HG02571 (cell line): ENCODE results near the gene PALM.

Experiments
- ATAC-seq: cut with Tn5 transposase; IDR thresholded peaks from one replicate; pipeline ENCODE4 v1.9.1; 2021; ENCODE audit warnings: mild to moderate bottlenecking, moderate library complexity; ENCODE audit not compliant: unreplicated experiment

PALM gene

GRCh38 chr19:750640-751423 is 42.1 kb downstream of the PALM start, which contains the start of gene MISP:
Gene MISP, plus strand, starts transcription at chr19:751112. Its CDS starts 5,835 bp downstream, at chr19:756947.
- no peak for ATAC-seq

- ATAC-seq, result no peak
Observed at GRCh38 chr19:751501-752341, 43.0 kb downstream of the PALM start.

GRCh38 chr19:752652-753517 is 44.1 kb downstream of the PALM start:
- ATAC-seq, result no peak

DNA sequence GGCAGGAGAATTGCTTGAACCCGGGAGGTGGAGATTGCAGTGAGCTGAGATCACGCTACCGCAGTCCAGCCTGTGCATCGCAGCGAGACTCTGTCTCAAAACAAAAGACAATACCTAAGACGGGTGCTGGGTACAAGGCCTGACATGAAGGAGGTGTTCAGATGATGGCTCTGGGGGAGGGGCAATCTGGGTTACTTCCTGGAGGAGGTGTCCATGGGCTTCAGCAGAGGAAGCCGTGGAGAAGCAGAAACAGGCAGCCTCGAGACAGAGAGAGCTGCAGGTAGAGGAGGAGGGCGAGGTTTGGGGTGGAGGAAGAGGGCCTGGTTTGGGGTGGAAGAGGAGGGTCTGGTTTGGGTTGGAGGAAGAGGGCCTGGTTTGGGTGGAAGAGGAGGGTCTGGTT is 45.8 kb downstream of the PALM start:
- no peak for ATAC-seq

DNA sequence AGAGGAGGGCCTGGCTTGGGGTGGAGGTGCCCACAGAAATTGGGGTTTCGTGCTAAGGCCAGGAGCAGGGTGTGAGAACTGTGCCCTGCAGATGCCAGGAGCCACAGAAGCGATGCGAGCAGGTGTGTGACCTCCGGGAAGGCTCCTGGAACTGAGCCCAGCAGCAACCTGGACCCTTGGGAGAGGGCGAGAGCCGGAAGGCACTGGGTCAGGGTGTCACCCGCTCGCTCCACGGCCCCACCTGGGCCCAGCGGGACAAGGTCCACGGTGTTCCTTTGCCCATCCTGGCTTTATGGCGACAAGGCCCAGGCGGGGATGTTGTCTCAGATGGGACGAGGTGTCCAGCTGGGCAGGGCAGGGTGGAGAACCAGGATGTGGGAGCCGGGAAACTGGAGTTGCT is 46.3 kb downstream of the PALM start:
- no peak for ATAC-seq

DNA sequence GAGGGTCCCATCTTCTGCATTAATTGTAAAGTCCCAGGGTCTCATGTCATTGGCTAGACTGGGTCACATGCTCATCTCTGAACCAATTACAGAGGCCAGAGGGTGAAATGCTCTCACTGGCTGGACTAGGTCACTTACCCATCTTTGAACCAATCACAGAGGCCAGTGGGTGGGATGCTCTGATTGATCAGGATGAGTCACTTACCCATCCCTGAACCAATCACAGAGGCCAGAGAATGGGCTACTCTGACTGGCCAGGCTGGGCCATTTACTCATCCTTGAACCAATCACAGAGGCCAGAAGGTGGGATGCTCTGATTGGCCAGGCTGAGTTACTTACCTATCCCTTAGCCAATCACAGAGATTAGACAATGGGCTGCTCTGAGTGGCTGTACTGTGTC is 47.5 kb downstream of the PALM start:
- ATAC-seq, result no peak

- no peak for ATAC-seq
Observed at GRCh38 chr19:756821-757688, 48.3 kb downstream of the PALM start.

DNA sequence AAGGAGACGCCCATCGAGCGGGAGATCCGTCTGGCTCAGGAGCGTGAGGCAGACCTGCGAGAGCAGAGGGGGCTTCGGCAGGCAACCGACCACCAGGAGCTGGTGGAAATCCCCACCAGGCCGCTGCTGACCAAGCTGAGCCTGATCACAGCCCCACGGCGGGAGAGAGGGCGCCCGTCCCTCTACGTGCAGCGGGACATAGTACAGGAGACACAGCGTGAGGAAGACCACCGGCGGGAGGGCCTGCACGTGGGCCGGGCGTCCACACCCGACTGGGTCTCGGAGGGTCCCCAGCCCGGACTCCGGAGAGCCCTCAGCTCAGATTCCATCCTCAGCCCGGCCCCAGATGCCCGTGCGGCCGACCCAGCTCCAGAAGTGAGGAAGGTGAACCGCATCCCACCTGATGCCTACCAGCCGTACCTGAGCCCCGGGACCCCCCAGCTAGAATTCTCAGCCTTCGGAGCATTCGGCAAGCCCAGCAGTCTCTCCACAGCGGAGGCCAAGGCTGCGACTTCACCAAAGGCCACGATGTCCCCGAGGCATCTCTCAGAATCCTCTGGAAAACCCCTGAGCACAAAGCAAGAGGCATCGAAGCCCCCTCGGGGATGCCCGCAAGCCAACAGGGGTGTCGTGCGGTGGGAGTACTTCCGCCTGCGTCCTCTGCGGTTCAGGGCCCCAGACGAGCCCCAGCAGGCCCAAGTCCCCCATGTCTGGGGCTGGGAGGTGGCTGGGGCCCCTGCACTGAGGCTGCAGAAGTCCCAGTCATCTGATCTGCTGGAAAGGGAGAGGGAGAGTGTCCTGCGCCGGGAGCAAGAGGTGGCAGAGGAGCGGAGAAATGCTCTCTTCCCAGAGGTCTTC is 49.3 kb downstream of the PALM start:
- ATAC-seq, result no peak

DNA sequence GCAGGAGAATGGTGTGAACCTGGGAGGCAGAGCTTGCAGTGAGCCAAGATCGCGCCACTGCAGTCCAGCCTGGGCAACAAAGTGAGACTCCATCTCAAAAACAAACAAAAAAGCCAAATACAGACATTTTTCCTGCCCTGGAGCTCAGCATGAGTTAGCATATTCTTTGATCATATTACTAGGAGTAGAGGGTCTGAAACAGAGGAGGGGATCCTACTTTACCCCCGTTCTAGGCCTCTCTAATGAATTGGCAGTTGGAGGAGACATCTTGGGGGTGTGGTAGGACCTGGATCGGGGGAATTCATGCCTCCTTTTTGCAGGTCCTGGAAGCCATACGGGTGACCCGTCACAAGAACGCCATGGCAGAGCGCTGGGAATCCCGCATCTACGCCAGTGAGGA is 54.4 kb downstream of the PALM start:
- no peak for ATAC-seq

- ATAC-seq, result no peak
Observed at GRCh38 chr19:763869-764268, 55.1 kb downstream of the PALM start.

- ATAC-seq, result no peak
Observed at GRCh38 chr19:764301-764700, 55.6 kb downstream of the PALM start.

GRCh38 chr19:765179-765738 is 56.5 kb downstream of the PALM start:
- no peak for ATAC-seq

GRCh38 chr19:768424-768823 is 59.7 kb downstream of the PALM start:
- no peak for ATAC-seq

GRCh38 chr19:769616-770015 is 60.9 kb downstream of the PALM start:
- no peak for ATAC-seq

- no peak for ATAC-seq
Observed at GRCh38 chr19:771332-771785, 62.6 kb downstream of the PALM start.

DNA sequence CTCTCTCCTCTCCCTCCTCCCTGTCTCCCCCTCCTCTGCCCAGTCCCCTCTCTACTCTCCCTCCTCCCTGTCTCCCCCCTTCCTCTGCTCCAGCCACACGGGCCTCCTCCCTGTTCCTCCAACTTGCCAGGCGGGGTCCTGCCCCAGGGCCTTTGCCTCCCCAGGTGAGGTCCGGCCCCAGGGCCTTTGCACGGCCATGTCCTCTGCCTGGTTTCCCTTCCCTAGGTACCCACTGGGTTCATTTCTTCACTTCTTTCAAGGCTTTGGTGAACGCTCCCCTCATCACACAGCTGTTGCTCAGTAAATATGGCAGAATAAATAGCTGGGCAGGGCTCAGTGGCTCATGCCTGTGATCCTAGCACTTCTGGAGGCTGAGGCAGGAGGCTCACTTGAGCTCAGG is 63.3 kb downstream of the PALM start:
- ATAC-seq, result no peak

GRCh38 chr19:772730-773436 is 64.1 kb downstream of the PALM start:
- no peak for ATAC-seq

- no peak for ATAC-seq
Observed at GRCh38 chr19:776549-776948, 67.8 kb downstream of the PALM start.
